Right atrium auricular region (tissue), 2 donors: ENCODE measurements around the gene KIAA1217. TPM values are rescaled to one million over a fixed set of nuclear protein-coding genes. Genes with fewer than 3 reads are reported as not detected.

Source experiments
- DNase-seq: peaks from one replicate; pipeline ENCODE4 v3.0.0-alpha.2; 2019; ENCODE audit warnings: low spot score
- H3K27ac ChIP-seq, 2 donors: fragments of 200-600 bp; sonication (generic); 1 replicate in 1 of 2; 2 replicates in 1 of 2; pipeline ENCODE4 v1.5.1; 2016 to 2019
- H3K27me3 ChIP-seq, 2 donors: fragments of 200-600 bp; sonication (generic); one replicate each; pipeline versions ENCODE4 v1.5.1 to v1.6.0; 2017 to 2019
- H3K36me3 ChIP-seq: fragments of 200-600 bp; sonication (generic); one replicate; pipeline ENCODE4 v1.5.1; 2016
- H3K4me1 ChIP-seq, 2 donors: fragments of 200-600 bp; sonication (generic); one replicate each; pipeline versions ENCODE4 v1.5.1 to v1.6.0; 2017 to 2019
- H3K4me3 ChIP-seq, 2 donors: fragments of 200-600 bp; sonication (generic); 1 replicate in 1 of 2; 2 replicates in 1 of 2; pipeline ENCODE4 v1.5.1; 2017 to 2019; ENCODE audit warnings: mild to moderate bottlenecking in 1 of 2, moderate library complexity in 1 of 2
- H3K9me3 ChIP-seq, 2 donors: fragments of 200-600 bp; sonication (generic); one replicate each; pipeline ENCODE4 v1.5.1; 2019
- total RNA-seq, 2 donors: library from RNA; depleted of rRNA; stranded (reverse); fragments of >200 nt; gene quantifications; one replicate each; pipeline ENCODE4 v1.1.0, GENCODE V29; 2016
- TF ChIP-seq, protein P1 (sequence below), 2 donors: fragments of 200-600 bp; sonication (generic); IDR thresholded peaks; one replicate each; pipeline ENCODE4 v1.5.1; 2019; ENCODE audit warnings: antibody characterized with exemption in 2 of 2

Gene KIAA1217
- total RNA-seq, 2 donors from 2014 or later = 24.0 to 33.3 TPM

DNA sequence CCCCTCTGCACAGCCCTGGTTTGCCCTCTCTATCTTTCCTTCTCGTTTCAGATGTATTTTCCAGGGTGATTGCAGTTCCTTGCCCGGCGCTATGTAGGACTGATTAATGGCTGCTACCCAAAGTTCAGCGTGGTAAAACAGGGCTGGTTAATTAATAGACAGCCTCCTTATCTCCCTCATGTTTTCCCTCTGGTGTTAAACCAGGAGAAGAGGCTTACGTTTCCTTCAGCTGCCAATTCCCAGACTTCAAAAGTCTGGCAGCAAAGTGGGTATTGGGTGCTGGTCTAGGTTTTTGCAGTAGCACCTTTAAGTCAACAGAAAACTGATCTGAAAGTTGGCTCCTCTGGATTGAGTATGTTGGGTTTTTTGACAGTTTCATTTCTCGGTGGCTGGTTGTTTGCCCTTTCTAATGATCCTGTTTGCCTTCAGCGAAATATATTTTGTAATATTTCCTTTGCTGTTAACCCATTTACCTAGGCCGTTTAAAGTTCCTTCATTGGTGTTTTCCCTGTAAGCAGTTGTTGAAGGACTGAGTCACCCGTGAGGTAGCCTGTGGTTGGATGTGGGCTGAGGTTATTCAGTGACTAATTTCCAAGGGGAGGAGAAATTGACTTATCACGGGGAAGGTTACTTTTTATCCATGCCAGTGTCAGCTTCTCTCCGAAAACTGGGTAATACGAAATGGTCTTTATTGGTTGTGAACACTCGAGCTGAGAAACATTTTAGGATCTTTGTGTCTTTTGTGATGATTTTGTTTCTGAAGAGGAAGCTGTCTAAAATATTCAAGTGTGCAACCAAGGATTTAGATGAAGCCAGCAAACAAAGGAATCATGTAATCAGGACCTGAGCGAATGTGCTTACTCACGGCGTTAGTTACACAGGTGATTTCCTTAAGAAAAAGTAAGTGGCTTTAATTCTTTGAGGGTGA, 257.2 kb downstream of the KIAA1217 start:
- no peak overlapping the region for H3K27ac ChIP-seq
- TF ChIP-seq, protein P1, sequence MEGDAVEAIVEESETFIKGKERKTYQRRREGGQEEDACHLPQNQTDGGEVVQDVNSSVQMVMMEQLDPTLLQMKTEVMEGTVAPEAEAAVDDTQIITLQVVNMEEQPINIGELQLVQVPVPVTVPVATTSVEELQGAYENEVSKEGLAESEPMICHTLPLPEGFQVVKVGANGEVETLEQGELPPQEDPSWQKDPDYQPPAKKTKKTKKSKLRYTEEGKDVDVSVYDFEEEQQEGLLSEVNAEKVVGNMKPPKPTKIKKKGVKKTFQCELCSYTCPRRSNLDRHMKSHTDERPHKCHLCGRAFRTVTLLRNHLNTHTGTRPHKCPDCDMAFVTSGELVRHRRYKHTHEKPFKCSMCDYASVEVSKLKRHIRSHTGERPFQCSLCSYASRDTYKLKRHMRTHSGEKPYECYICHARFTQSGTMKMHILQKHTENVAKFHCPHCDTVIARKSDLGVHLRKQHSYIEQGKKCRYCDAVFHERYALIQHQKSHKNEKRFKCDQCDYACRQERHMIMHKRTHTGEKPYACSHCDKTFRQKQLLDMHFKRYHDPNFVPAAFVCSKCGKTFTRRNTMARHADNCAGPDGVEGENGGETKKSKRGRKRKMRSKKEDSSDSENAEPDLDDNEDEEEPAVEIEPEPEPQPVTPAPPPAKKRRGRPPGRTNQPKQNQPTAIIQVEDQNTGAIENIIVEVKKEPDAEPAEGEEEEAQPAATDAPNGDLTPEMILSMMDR (IDR thresholded peaks at IDR 0.05) = no peak
- H3K27me3 ChIP-seq = no peaks in the 10 kb centered on the region
- no peak for DNase-seq
- peaks cover 0 to 39% of the 10 kb centered on the region in 2 donors for H3K4me1 ChIP-seq
- H3K9me3 ChIP-seq = no peaks in the 10 kb centered on the region
- H3K4me3 ChIP-seq = no peak overlapping the region
- no peaks in the 10 kb centered on the region for H3K36me3 ChIP-seq

DNA sequence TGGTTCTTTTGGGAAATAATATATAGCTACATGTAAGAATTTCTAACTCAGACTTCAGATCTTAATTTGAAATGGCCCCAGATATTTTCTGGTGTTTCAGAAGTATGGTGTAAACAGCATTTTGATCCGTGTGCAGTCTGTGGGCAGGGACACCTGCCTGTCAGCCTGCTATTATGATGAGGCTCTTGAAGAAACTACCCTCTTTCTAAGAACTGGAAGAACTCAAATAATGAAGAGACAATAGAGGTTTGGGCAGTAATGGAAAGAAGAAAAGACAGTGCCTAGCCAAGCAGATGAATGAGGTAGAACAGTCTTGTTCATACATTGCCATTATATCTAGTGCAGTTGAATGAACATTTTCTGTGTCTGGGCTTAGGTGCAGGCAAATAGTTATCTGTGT, 258.2 kb downstream of the KIAA1217 start:
- no peaks in the 10 kb centered on the region for H3K9me3 ChIP-seq
- H3K4me1 ChIP-seq = peaks cover 0 to 38% of the 10 kb centered on the region in 2 donors
- H3K27ac ChIP-seq = no peak overlapping the region
- DNase-seq = no peak
- H3K27me3 ChIP-seq = no peaks in the 10 kb centered on the region
- TF ChIP-seq, protein P1 (IDR thresholded peaks at IDR 0.05) = no peak
- no peak overlapping the region for H3K4me3 ChIP-seq
- H3K36me3 ChIP-seq = peaks cover 2% of the 10 kb centered on the region

DNA sequence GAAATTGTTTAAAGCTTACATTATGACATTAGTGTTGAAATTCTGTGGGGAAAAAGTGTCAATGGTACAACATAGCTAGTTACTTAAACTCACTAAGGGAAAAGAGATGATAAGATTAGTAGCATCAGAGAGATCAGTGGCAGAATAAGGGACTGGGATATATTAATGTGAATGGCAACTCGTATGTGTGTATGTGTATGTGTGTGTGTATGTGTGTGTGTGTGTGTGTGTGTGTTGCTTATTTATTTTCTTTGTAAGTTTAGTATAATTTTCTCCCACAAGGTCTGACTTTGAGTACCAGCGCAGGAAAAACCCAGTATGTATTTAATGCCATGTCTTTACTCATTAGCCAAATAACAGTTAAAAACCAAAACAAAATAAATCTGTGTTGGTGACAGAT, 258.7 kb downstream of the KIAA1217 start:
- Histone ChIP-seq H3K4me1 (peaks cover 0 to 34% of the 10 kb centered on the region in 2 donors), H3K4me3 (no peak overlapping the region), H3K27ac (no peak overlapping the region), H3K36me3 (peaks cover 7% of the 10 kb centered on the region), H3K9me3 (peaks cover 0 to 1% of the 10 kb centered on the region in 2 donors), H3K27me3 (no peaks in the 10 kb centered on the region)
- no peak for DNase-seq
- TF ChIP-seq, protein P1 (IDR thresholded peaks at IDR 0.05) = no peak

DNA sequence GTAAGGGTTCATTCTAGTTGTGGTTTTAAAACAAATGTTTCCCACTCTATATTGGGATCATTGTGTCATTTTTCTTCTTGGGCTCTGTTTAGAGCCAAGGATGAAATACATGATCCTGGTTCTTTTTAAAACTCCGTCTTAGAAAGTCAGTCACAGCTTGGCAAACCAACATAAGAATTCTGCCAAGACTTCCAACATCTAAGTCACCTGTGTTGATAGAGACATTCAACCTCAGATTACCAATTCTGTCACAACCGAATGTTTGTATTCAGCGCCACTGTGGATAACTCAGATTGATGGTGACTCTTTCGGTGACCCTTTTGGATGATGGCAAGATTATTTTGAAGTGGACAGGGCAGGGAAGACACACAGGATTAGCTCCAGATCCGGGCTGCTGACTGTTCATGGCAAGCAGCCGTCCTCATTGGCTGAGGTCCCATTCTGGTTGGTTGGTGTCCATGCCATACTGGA, 259.4 kb downstream of the KIAA1217 start:
- Histone ChIP-seq H3K27me3 (no peaks in the 10 kb centered on the region), H3K4me1 (peaks cover 0 to 26% of the 10 kb centered on the region in 2 donors), H3K9me3 (peaks cover 0 to 5% of the 10 kb centered on the region in 2 donors), H3K36me3 (peaks cover 14% of the 10 kb centered on the region), H3K27ac (no peak overlapping the region), H3K4me3 (no peak overlapping the region)
- DNase-seq = no peak
- TF ChIP-seq, protein P1 (IDR thresholded peaks at IDR 0.05) = no peak

DNA sequence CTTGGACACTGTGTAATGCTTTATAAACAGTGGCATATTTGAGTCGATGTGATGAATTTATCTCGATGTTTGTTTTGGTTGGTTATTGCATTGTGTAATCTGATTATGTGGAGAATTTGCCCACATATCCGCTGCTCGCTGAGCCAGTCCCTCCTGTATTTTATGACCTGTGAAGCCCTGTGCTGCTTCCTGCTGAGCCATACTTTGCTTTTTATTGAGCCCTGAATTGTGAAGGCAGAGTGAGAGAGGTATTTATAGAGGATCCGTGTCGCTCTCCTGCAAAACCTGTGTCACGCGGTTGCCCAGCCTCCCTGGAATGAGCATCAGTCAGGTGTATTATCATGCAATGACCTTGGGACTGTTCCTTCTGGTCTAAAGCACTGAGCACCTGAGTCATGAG, 261.1 kb downstream of the KIAA1217 start:
- H3K36me3 ChIP-seq = peaks cover 29% of the 10 kb centered on the region
- peaks cover 0 to 5% of the 10 kb centered on the region in 2 donors for H3K9me3 ChIP-seq
- DNase-seq = no peak
- H3K27me3 ChIP-seq = no peaks in the 10 kb centered on the region
- H3K4me3 ChIP-seq = no peak overlapping the region
- TF ChIP-seq, protein P1 (IDR thresholded peaks at IDR 0.05) = no peak
- no peak overlapping the region for H3K27ac ChIP-seq
- peaks cover 0 to 10% of the 10 kb centered on the region in 2 donors for H3K4me1 ChIP-seq
